GM23338 (cell line): ENCODE measurements around the gene ARL5A. TPM values are rescaled to one million over a fixed set of nuclear protein-coding genes. Genes with fewer than 3 reads are reported as not detected.

Experiments used
- ATAC-seq: fragments of 200-7000 bp; cut with Tn5 transposase; 3 replicates; pipeline ENCODE4 v1.9.1; 2020
- DNase-seq: peaks from one replicate; pipeline ENCODE4 v3.0.0-alpha.2; 2015; ENCODE audit warnings: low spot score
- H2AFZ ChIP-seq: fragments of 200-600 bp; sonication (generic); 2 replicates; pipeline ENCODE4 v1.8.0; 2016; ENCODE audit warnings: antibody characterized with exemption, mild to moderate bottlenecking, moderate library complexity
- H3F3A ChIP-seq: fragments of 200-600 bp; sonication (generic); replicated peaks from 2 replicates; pipeline ENCODE4 v1.8.0; 2017; ENCODE audit warnings: antibody characterized with exemption, mixed run types, low read depth
- H3K27ac ChIP-seq: fragments of 200-600 bp; sonication (generic); 2 replicates; pipeline ENCODE4 v1.6.1; 2016; ENCODE audit warnings: low read depth
- H3K27me3 ChIP-seq: fragments of 200-600 bp; sonication (generic); 2 replicates; pipeline ENCODE4 v1.8.0; 2016; ENCODE audit warnings: mild to moderate bottlenecking, mixed run types, moderate library complexity; ENCODE audit not compliant: insufficient read depth
- H3K36me3 ChIP-seq: fragments of 200-600 bp; sonication (generic); 2 replicates; pipeline ENCODE4 v1.8.0; 2016; ENCODE audit warnings: mild to moderate bottlenecking; ENCODE audit not compliant: insufficient read depth
- H3K4me1 ChIP-seq: fragments of 200-600 bp; sonication (generic); 2 replicates; pipeline ENCODE4 v1.8.0; 2016; ENCODE audit warnings: mild to moderate bottlenecking, moderate library complexity; ENCODE audit not compliant: insufficient read depth
- H3K4me2 ChIP-seq: fragments of 200-600 bp; sonication (generic); 2 replicates; pipeline ENCODE4 v1.7.1; 2017; ENCODE audit warnings: mixed run types
- H3K4me3 ChIP-seq: fragments of 200-600 bp; sonication (generic); 2 replicates; pipeline ENCODE4 v1.6.1; 2016; ENCODE audit warnings: mixed run types
- H3K79me2 ChIP-seq: fragments of 200-600 bp; sonication (generic); replicated peaks from 2 replicates; pipeline ENCODE4 v1.8.0; 2017; ENCODE audit warnings: mild to moderate bottlenecking; ENCODE audit not compliant: insufficient read depth
- H3K9me2 ChIP-seq: fragments of 200-600 bp; sonication (generic); 2 replicates; pipeline ENCODE4 v1.8.0; 2017; ENCODE audit not compliant: insufficient read depth
- H4K20me1 ChIP-seq: fragments of 200-600 bp; sonication (generic); replicated peaks from 2 replicates; pipeline ENCODE4 v1.8.0; 2017; ENCODE audit warnings: mild to moderate bottlenecking; ENCODE audit not compliant: insufficient read depth
- H3K27ac Mint-ChIP-seq: 2 replicates; pipeline ENCODE4 v1.8.0; 2020; ENCODE audit warnings: inconsistent platforms, mild to moderate bottlenecking, moderate library complexity, mixed read lengths
- H3K27me3 Mint-ChIP-seq: 3 replicates; pipeline ENCODE4 v1.8.0; 2022; ENCODE audit warnings: low read depth, mild to moderate bottlenecking, moderate library complexity, mixed read lengths, inconsistent platforms; ENCODE audit not compliant: insufficient read depth, poor library complexity
- H3K36me3 Mint-ChIP-seq: 3 replicates; pipeline ENCODE4 v1.8.0; 2021; ENCODE audit warnings: low read depth, mild to moderate bottlenecking, inconsistent platforms, moderate library complexity, mixed read lengths
- H3K4me1 Mint-ChIP-seq: 3 replicates; pipeline ENCODE4 v1.8.0; 2020; ENCODE audit warnings: mild to moderate bottlenecking, inconsistent platforms, mixed read lengths
- H3K4me3 Mint-ChIP-seq: 3 replicates; pipeline ENCODE4 v1.8.0; 2021; ENCODE audit warnings: moderate library complexity, mild to moderate bottlenecking, inconsistent platforms, mixed read lengths
- H3K9me3 Mint-ChIP-seq: 3 replicates; pipeline ENCODE4 v1.8.0; 2020; ENCODE audit warnings: moderate library complexity, mild to moderate bottlenecking, inconsistent platforms, mixed read lengths
- CREB1 ChIP-seq: fragments of 250-450 bp; sonication (Bioruptor Pico); IDR thresholded peaks from 2 replicates; pipeline ENCODE4 v1.5.0; 2020; ENCODE audit warnings: low read depth, mild to moderate bottlenecking, moderate library complexity
- EZH2phosphoT487 ChIP-seq: fragments of 200-600 bp; sonication (generic); IDR thresholded peaks from one replicate; pipeline ENCODE4 v1.8.1; 2018; ENCODE audit warnings: antibody characterized with exemption; ENCODE audit not compliant: unreplicated experiment
- JUNB ChIP-seq: IDR thresholded peaks from one replicate; pipeline ENCODE4 v1.6.1; 2016; ENCODE audit warnings: antibody characterized with exemption; ENCODE audit not compliant: unreplicated experiment
- STAT1 ChIP-seq: IDR thresholded peaks from one replicate; pipeline ENCODE4 v1.6.1; 2016; ENCODE audit warnings: antibody characterized with exemption; ENCODE audit not compliant: unreplicated experiment
- ZNF114 ChIP-seq: fragments of 250-450 bp; sonication (Bioruptor Pico); IDR thresholded peaks from 2 replicates; pipeline ENCODE4 v1.5.0; 2020; ENCODE audit warnings: mild to moderate bottlenecking, moderate library complexity
- polyA plus RNA-seq: library from polyadenylated mRNA; unstranded; fragments of >200 nt; fragmentation: Nextera tagmentation; extraction: Ambion mirVana; gene quantifications from 2 replicates; pipeline ENCODE4 v1.2.1, GENCODE V29; 2016
- total RNA-seq: library from RNA; depleted of rRNA; stranded (reverse); fragments of >200 nt; shearing (Covaris generic); gene quantifications from 2 replicates; pipeline ENCODE4 v1.2.3, GENCODE V29; 2014
- TF ChIP-seq, protein P1 (sequence below): fragments of 250-450 bp; sonication (Bioruptor Pico); IDR thresholded peaks from 2 replicates; pipeline ENCODE4 v1.5.0; 2020; ENCODE audit warnings: mild to moderate bottlenecking, moderate library complexity

The ARL5A gene
- total and polyA plus RNA-seq, 2 experiments from 2014 or later = 26.8 to 104 TPM

DNA sequence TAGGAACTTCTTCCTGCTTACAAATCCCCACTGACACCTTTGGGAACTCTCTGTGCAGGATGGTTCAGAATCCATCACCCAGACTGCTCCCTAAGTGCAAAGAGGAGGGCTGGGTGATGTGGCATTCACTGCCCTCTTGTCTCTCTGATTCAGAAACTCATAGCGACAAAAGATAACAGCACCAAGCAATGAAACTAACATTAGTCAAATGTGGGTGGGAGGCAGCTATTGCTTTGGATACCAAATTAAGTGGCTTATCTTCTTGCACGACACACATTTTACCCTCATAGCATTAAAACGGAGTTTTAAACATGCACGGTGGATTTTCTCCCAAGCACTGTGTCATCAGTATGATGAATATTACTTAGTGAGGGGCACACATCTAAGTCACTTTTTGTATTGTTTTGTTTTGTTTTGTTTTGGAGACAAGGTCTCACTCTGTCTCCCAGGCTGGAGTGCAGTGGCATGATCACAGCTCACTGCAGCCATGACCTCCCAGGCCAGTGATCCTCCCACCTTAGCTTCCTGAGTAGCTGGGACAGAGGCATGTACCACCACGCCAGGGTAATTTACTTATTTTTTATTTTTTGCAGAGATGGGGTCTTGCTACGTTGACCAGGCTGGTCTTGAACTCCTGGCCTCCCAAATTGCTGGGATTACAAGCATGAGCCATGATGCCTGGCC is 53.0 kb downstream of the ARL5A start:
- no peak overlapping the region for H3K4me3 ChIP-seq
- peaks cover 9% of the 10 kb centered on the region; the same call in 1 of the 2 replicates for H3K9me2 ChIP-seq
- H3K36me3 ChIP-seq = 0 out of 2 replicates have a peak, but pooled peaks cover 7% of the 10 kb centered on the region
- Mint-ChIP-seq H3K9me3 (peaks cover 7% of the 10 kb centered on the region; the same call in 1 of the 3 replicates), H3K27ac (no peak overlapping the region), H3K36me3 (peaks cover 40% of the 10 kb centered on the region), H3K4me1 (0 out of 3 replicates have a peak, but pooled peaks cover 2% of the 10 kb centered on the region), H3K27me3 (no peaks in the 10 kb centered on the region), H3K4me3 (no peak overlapping the region)
- no peaks in the 10 kb centered on the region for H3K4me1 ChIP-seq
- H3K27me3 ChIP-seq = no peaks in the 10 kb centered on the region
- no peak overlapping the region for H3K4me2 ChIP-seq
- ATAC-seq (no peak), DNase-seq (no peak)
- H3K79me2 ChIP-seq = no peaks in the 10 kb centered on the region
- H3F3A ChIP-seq = no peaks in the 10 kb centered on the region
- TF ChIP-seq, protein P1, sequence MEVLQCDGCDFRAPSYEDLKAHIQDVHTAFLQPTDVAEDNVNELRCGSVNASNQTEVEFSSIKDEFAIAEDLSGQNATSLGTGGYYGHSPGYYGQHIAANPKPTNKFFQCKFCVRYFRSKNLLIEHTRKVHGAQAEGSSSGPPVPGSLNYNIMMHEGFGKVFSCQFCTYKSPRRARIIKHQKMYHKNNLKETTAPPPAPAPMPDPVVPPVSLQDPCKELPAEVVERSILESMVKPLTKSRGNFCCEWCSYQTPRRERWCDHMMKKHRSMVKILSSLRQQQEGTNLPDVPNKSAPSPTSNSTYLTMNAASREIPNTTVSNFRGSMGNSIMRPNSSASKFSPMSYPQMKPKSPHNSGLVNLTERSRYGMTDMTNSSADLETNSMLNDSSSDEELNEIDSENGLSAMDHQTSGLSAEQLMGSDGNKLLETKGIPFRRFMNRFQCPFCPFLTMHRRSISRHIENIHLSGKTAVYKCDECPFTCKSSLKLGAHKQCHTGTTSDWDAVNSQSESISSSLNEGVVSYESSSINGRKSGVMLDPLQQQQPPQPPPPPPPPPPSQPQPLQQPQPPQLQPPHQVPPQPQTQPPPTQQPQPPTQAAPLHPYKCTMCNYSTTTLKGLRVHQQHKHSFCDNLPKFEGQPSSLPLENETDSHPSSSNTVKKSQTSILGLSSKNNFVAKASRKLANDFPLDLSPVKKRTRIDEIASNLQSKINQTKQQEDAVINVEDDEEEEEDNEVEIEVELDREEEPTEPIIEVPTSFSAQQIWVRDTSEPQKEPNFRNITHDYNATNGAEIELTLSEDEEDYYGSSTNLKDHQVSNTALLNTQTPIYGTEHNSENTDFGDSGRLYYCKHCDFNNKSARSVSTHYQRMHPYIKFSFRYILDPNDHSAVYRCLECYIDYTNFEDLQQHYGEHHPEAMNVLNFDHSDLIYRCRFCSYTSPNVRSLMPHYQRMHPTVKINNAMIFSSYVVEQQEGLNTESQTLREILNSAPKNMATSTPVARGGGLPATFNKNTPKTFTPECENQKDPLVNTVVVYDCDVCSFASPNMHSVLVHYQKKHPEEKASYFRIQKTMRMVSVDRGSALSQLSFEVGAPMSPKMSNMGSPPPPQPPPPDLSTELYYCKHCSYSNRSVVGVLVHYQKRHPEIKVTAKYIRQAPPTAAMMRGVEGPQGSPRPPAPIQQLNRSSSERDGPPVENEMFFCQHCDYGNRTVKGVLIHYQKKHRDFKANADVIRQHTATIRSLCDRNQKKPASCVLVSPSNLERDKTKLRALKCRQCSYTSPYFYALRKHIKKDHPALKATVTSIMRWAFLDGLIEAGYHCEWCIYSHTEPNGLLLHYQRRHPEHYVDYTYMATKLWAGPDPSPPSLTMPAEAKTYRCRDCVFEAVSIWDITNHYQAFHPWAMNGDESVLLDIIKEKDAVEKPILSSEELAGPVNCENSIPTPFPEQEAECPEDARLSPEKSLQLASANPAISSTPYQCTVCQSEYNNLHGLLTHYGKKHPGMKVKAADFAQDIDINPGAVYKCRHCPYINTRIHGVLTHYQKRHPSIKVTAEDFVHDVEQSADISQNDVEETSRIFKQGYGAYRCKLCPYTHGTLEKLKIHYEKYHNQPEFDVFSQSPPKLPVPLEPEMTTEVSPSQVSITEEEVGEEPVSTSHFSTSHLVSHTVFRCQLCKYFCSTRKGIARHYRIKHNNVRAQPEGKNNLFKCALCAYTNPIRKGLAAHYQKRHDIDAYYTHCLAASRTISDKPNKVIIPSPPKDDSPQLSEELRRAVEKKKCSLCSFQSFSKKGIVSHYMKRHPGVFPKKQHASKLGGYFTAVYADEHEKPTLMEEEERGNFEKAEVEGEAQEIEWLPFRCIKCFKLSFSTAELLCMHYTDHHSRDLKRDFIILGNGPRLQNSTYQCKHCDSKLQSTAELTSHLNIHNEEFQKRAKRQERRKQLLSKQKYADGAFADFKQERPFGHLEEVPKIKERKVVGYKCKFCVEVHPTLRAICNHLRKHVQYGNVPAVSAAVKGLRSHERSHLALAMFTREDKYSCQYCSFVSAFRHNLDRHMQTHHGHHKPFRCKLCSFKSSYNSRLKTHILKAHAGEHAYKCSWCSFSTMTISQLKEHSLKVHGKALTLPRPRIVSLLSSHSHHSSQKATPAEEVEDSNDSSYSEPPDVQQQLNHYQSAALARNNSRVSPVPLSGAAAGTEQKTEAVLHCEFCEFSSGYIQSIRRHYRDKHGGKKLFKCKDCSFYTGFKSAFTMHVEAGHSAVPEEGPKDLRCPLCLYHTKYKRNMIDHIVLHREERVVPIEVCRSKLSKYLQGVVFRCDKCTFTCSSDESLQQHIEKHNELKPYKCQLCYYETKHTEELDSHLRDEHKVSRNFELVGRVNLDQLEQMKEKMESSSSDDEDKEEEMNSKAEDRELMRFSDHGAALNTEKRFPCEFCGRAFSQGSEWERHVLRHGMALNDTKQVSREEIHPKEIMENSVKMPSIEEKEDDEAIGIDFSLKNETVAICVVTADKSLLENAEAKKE (CRISPR knock-in tag) = no peak
- TF ChIP-seq ZNF114 (CRISPR knock-in tag) = no peak
- no peak for TF ChIP-seq CREB1 (CRISPR knock-in tag)
- TF ChIP-seq STAT1 = no peak
- TF ChIP-seq JUNB = no peak
- TF ChIP-seq EZH2phosphoT487 = no peak
- no peak overlapping the region for H2AFZ ChIP-seq
- no peak overlapping the region for H3K27ac ChIP-seq
- no peaks in the 10 kb centered on the region for H4K20me1 ChIP-seq
